Measurements from ENCODE around the gene ENO2. TPM values are rescaled to one million over a fixed set of nuclear protein-coding genes. Genes with fewer than 3 reads are reported as not detected.
"Not testable (repeated sequence)": the region's sequence is repeated elsewhere in the genome, so short reads cannot be mapped to it uniquely, and the experiment has no call there.

ENO2 gene
- total RNA-seq, 2 experiments from 2014 or later: 85.6 to 103 TPM

GRCh38 chr12:6887460-6887859 lies 26.9 kb upstream of the ENO2 start:
- Histone ChIP-seq H3K27ac (ENCODE audit: low read depth in 1 of 2, low read length in 2 of 2) (no peak overlapping the region), H3K9me3 (ENCODE audit: control insufficient read depth in 1 of 2, insufficient read depth in 1 of 2, low read length in 2 of 2) (no peaks in the 10 kb centered on the region), H3K27me3 (ENCODE audit: control insufficient read depth in 1 of 2, insufficient read depth in 2 of 2, low read length in 2 of 2) (no peaks in the 10 kb centered on the region), H3K4me3 (ENCODE audit: low read length) (no peak overlapping the region), H3K4me1 (ENCODE audit: insufficient read depth, low read length) (peaks cover 18% of the 10 kb centered on the region), H3K36me3 (ENCODE audit: insufficient read depth, low read length) (peaks cover 11% of the 10 kb centered on the region)
- TF ChIP-seq, protein P1, sequence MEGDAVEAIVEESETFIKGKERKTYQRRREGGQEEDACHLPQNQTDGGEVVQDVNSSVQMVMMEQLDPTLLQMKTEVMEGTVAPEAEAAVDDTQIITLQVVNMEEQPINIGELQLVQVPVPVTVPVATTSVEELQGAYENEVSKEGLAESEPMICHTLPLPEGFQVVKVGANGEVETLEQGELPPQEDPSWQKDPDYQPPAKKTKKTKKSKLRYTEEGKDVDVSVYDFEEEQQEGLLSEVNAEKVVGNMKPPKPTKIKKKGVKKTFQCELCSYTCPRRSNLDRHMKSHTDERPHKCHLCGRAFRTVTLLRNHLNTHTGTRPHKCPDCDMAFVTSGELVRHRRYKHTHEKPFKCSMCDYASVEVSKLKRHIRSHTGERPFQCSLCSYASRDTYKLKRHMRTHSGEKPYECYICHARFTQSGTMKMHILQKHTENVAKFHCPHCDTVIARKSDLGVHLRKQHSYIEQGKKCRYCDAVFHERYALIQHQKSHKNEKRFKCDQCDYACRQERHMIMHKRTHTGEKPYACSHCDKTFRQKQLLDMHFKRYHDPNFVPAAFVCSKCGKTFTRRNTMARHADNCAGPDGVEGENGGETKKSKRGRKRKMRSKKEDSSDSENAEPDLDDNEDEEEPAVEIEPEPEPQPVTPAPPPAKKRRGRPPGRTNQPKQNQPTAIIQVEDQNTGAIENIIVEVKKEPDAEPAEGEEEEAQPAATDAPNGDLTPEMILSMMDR (IDR thresholded peaks at IDR 0.05): no peak
- peaks cover 13% of the 10 kb centered on the region for H3K4me1 Mint-ChIP-seq (ENCODE audit: low read depth)
- no peak overlapping the region for H3K27ac Mint-ChIP-seq
- DNase-seq (no peak), ATAC-seq (ENCODE audit: poor library complexity) (no peak)
- CTCF ChIA-PET: interaction anchor here (1.2 to 1.9 kb wide), 2 partner anchors 13 to 15 kb away, joined by 3 to 8 read pairs; partner anchors contain the start of gene SPSB2
- H3K36me3 Mint-ChIP-seq (ENCODE audit: low read depth): no peaks in the 10 kb centered on the region
- intact Hi-C loops (cut with DNase I, micrococcal nuclease): no loop called here
- H3K27me3 Mint-ChIP-seq: no peaks in the 10 kb centered on the region
- no peaks in the 10 kb centered on the region for H3K9me3 Mint-ChIP-seq
- POLR2A ChIA-PET: no interaction called here
- H3K4me3 Mint-ChIP-seq: no peak overlapping the region

GRCh38 chr12:6888360-6888759 lies 26.0 kb upstream of the ENO2 start:
- no peak for ATAC-seq (ENCODE audit: poor library complexity)
- H3K4me3 ChIP-seq (ENCODE audit: low read length): no peak overlapping the region
- Mint-ChIP-seq H3K9me3 (no peaks in the 10 kb centered on the region), H3K4me3 (no peak overlapping the region), H3K36me3 (ENCODE audit: low read depth) (no peaks in the 10 kb centered on the region), H3K27me3 (no peaks in the 10 kb centered on the region), H3K4me1 (ENCODE audit: low read depth) (peaks cover 13% of the 10 kb centered on the region), H3K27ac (no peak overlapping the region)
- ChIA-PET POLR2A (no interaction called here), CTCF (interaction anchor here (1.9 kb wide), 1 partner anchor 16 kb away, joined by 8 read pairs; the partner anchor contains the start of gene SPSB2)
- H3K27me3 ChIP-seq (ENCODE audit: control insufficient read depth in 1 of 2, insufficient read depth in 2 of 2, low read length in 2 of 2): no peaks in the 10 kb centered on the region
- TF ChIP-seq, protein P1 (IDR thresholded peaks at IDR 0.05): no peak
- H3K27ac ChIP-seq (ENCODE audit: low read depth in 1 of 2, low read length in 2 of 2): no peak overlapping the region
- intact Hi-C loops (cut with DNase I, micrococcal nuclease): no loop called here
- peaks cover 11% of the 10 kb centered on the region for H3K36me3 ChIP-seq (ENCODE audit: insufficient read depth, low read length)
- H3K9me3 ChIP-seq (ENCODE audit: control insufficient read depth in 1 of 2, insufficient read depth in 1 of 2, low read length in 2 of 2): no peaks in the 10 kb centered on the region
- DNase-seq: no peak
- peaks cover 18% of the 10 kb centered on the region for H3K4me1 ChIP-seq (ENCODE audit: insufficient read depth, low read length)

DNA sequence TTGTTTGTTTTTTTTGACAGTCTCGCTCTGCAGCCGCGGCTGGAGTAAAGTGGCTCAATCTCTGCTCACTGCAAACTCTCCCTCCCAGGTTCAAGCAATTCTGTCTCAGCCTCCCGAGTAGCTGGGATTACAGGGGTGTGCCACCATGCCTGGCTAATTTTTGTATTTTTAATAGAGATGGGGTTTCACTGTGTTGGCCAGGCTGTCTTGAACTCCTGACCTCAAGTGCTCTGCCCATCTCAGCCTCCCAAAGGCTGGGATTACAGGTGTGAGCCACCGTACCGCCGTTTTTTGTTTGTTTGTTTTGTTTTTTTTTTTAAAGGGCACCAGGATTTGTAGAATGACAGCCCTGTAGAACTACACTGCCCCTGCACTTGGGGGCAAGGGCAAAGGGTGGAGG lies 25.6 kb upstream of the ENO2 start:
- H3K9me3 ChIP-seq (ENCODE audit: control insufficient read depth in 1 of 2, insufficient read depth in 1 of 2, low read length in 2 of 2); H3K36me3 ChIP-seq (ENCODE audit: insufficient read depth, low read length); H3K27ac ChIP-seq (ENCODE audit: low read depth in 1 of 2, low read length in 2 of 2); H3K27ac Mint-ChIP-seq; intact Hi-C loops (cut with DNase I, micrococcal nuclease); ATAC-seq (ENCODE audit: poor library complexity); CTCF ChIA-PET; H3K36me3 Mint-ChIP-seq (ENCODE audit: low read depth); H3K27me3 Mint-ChIP-seq; H3K27me3 ChIP-seq (ENCODE audit: control insufficient read depth in 1 of 2, insufficient read depth in 2 of 2, low read length in 2 of 2); POLR2A ChIA-PET; H3K4me3 ChIP-seq (ENCODE audit: low read length); H3K4me3 Mint-ChIP-seq; H3K9me3 Mint-ChIP-seq; DNase-seq: not testable (repeated sequence)
- peaks cover 13% of the 10 kb centered on the region for H3K4me1 Mint-ChIP-seq (ENCODE audit: low read depth)
- H3K4me1 ChIP-seq (ENCODE audit: insufficient read depth, low read length): peaks cover 18% of the 10 kb centered on the region

DNA sequence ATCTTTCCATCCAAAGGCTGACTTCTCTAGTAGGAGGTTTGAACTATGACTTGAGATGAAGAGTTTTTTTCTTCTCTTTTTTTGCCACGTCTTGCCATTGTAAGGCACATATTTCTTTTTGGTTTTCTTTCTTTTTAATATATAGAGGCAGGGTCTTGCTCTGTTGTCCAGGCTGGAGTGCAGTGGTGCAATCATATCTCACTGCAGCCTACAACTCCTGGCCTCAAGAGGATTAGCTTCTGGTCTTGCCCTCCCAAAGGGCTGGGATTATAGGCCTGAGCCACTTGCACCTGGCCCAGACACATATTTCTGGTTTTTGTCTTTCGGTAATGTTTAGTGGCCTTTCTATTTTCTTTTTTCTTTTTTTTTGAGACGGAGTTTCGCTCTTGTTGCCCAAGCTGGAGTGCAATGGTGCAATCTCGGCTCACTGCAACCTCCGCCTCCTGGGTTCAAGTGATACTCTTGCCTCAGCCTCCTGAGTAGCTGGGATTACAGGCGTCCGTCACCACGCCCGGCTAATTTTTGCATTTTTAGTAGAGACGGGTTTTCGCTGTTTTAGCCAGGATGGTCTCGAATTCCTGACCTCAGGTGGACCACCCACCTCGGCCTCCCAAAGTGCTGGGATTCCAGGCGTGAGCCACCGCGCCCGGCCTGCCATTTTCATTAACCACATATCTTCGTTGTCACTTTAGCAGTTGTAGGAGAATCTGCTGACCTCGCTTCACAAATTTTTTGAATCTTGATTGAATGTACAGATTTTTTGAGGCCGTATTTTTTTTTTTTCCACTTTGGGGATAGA lies 24.4 kb upstream of the ENO2 start:
- not testable (repeated sequence) for H3K27me3 Mint-ChIP-seq; H3K9me3 Mint-ChIP-seq; DNase-seq; H3K4me3 ChIP-seq (ENCODE audit: low read length); H3K9me3 ChIP-seq (ENCODE audit: control insufficient read depth in 1 of 2, insufficient read depth in 1 of 2, low read length in 2 of 2); H3K36me3 Mint-ChIP-seq (ENCODE audit: low read depth); ATAC-seq (ENCODE audit: poor library complexity); H3K27me3 ChIP-seq (ENCODE audit: control insufficient read depth in 1 of 2, insufficient read depth in 2 of 2, low read length in 2 of 2); H3K36me3 ChIP-seq (ENCODE audit: insufficient read depth, low read length)
- Histone ChIP-seq H3K27ac (ENCODE audit: low read depth in 1 of 2, low read length in 2 of 2) (peak overlapping the region in 1 of 2 donors; percentile 44), H3K4me1 (ENCODE audit: insufficient read depth, low read length) (peaks cover 18% of the 10 kb centered on the region)
- intact Hi-C loops (cut with DNase I, micrococcal nuclease): loop anchor here (1.0 to 5.0 kb wide), 3 partner anchors 15 to 38 kb away; partner anchors contain the start of genes CDCA3 (in 1 of the 2), LRRC23 (in 1 of the 2), SPSB2 (in 1 of the 2) and USP5 (in 1 of the 2)
- H3K4me1 Mint-ChIP-seq (ENCODE audit: low read depth): peaks cover 13% of the 10 kb centered on the region
- POLR2A ChIA-PET: interaction anchor here (0.5 to 1.9 kb wide), 2 partner anchors 19 to 21 kb away, joined by 4 to 15 read pairs; no protein-coding TSS in a partner anchor
- H3K27ac Mint-ChIP-seq: peak overlapping the region; percentile 92
- CTCF ChIA-PET: interaction anchor here (2.0 to 3.7 kb wide), 2 partner anchors 18 to 19 kb away, joined by 30 to 153 read pairs; partner anchors contain the start of genes SPSB2 and TPI1
- peak overlapping the region; percentile 88 for H3K4me3 Mint-ChIP-seq
